Stimulated activated CD8-positive, alpha-beta memory T cell treated with anti-CD3 and anti-CD28 coated beads, Interleukin-4, amount 100 ng/mL, for 48 hours (primary cell): ENCODE results near the gene MCC.

ENCODE experiments used
- DNase-seq: peaks from one replicate; pipeline ENCODE4 v3.0.0-alpha.2; 2020

Gene MCC

GRCh38 chr5:113063927-113064326 lies 424.3 kb downstream of the MCC start:
- no peak for DNase-seq

- no peak for DNase-seq
Measured at GRCh38 chr5:113062869-113063508, 425.3 kb downstream of the MCC start.

GRCh38 chr5:113061846-113062780 lies 426.1 kb downstream of the MCC start:
- DNase-seq, result no peak

- no peak for DNase-seq
Measured at GRCh38 chr5:113060408-113061025, 427.7 kb downstream of the MCC start.

- no peak for DNase-seq
Measured at GRCh38 chr5:113059232-113060040, 428.8 kb downstream of the MCC start.

- DNase-seq, result no peak
Measured at GRCh38 chr5:113058706-113059226, 429.5 kb downstream of the MCC start.

GRCh38 chr5:113058269-113058668 lies 430.0 kb downstream of the MCC start:
- no peak for DNase-seq

GRCh38 chr5:113057557-113057984 lies 430.7 kb downstream of the MCC start:
- DNase-seq, result no peak

GRCh38 chr5:113056988-113057387 lies 431.3 kb downstream of the MCC start:
- DNase-seq, result no peak

GRCh38 chr5:113054899-113055298 lies 433.4 kb downstream of the MCC start:
- no peak for DNase-seq

GRCh38 chr5:113053511-113053995 lies 434.7 kb downstream of the MCC start:
- no peak for DNase-seq

GRCh38 chr5:113052041-113052795 lies 436.0 kb downstream of the MCC start:
- DNase-seq, result no peak

GRCh38 chr5:113050721-113051382 lies 437.4 kb downstream of the MCC start:
- peak; percentile 34 for DNase-seq

- no peak for DNase-seq
Measured at GRCh38 chr5:113048931-113049330, 439.3 kb downstream of the MCC start.

GRCh38 chr5:113047733-113048652 lies 440.3 kb downstream of the MCC start:
- no peak for DNase-seq

- no peak for DNase-seq
Measured at GRCh38 chr5:113047234-113047633, 441.0 kb downstream of the MCC start.

GRCh38 chr5:113044776-113045465 lies 443.3 kb downstream of the MCC start:
- no peak for DNase-seq

GRCh38 chr5:113043491-113043931 lies 444.7 kb downstream of the MCC start:
- DNase-seq, result peak; percentile 61
